Breast epithelium (tissue), 3 donors: ENCODE measurements around the gene KRTAP5-3.

ENCODE experiments used
- POLR2A ChIP-seq: fragments of 450-650 bp; IDR thresholded peaks from one replicate; pipeline ENCODE4 v1.6.1; 2016; ENCODE audit warnings: antibody characterized with exemption, mild to moderate bottlenecking, moderate library complexity
- TF ChIP-seq, protein P1 (sequence below), 3 donors: fragments of 450-650 bp; IDR thresholded peaks; one replicate each; pipeline ENCODE4 v1.5.1; 2016 to 2017; ENCODE audit warnings: antibody characterized with exemption in 3 of 3, mild to moderate bottlenecking in 3 of 3, moderate library complexity in 3 of 3

DNA sequence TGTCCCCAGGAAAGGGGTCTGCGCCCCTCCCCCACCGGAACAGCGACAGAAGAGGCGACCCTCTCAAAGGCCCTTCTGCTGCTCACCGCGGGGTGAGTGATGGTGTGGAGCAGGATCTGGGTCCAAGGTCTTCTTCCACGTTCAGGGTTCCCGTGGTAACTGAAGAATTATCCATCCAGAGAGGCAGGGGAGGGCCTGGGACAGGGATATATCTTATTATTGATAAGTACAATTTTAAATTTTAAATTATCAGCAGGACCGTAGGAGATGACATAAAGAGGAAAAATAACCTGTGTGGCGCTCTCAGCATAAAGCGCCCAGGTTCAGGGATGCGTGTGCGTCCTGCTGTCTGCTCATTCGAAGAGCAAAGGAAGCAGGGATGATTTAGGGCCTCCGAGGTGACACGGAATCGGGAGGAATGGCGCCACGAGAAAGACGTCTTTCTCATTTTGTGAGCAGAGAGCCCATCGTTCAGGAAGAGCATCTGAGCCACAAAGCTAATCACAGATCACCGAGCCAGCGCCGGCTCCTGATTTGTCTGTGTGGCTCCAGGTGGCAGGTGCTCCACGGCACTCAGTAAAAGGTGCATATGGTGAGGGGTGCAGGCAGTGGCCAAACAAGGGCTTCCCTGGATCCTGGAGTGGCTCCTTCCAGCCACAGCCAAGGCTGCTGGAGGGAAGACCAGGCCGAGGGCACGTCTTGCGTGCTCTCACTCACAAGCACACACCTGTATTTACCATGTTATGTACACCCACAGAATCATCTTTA lies 40.6 kb upstream of the KRTAP5-3 start:
- TF ChIP-seq, protein P1, sequence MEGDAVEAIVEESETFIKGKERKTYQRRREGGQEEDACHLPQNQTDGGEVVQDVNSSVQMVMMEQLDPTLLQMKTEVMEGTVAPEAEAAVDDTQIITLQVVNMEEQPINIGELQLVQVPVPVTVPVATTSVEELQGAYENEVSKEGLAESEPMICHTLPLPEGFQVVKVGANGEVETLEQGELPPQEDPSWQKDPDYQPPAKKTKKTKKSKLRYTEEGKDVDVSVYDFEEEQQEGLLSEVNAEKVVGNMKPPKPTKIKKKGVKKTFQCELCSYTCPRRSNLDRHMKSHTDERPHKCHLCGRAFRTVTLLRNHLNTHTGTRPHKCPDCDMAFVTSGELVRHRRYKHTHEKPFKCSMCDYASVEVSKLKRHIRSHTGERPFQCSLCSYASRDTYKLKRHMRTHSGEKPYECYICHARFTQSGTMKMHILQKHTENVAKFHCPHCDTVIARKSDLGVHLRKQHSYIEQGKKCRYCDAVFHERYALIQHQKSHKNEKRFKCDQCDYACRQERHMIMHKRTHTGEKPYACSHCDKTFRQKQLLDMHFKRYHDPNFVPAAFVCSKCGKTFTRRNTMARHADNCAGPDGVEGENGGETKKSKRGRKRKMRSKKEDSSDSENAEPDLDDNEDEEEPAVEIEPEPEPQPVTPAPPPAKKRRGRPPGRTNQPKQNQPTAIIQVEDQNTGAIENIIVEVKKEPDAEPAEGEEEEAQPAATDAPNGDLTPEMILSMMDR (IDR thresholded peaks at IDR 0.05) = no peak
- no peak for TF ChIP-seq POLR2A
